HS-5 (cell line): ENCODE data around the gene APBA2.

ENCODE experiments used
- DNase-seq: peaks from one replicate; pipeline ENCODE4 v3.0.0-alpha.2; 2012; ENCODE audit warnings: low read depth

APBA2 gene

DNA sequence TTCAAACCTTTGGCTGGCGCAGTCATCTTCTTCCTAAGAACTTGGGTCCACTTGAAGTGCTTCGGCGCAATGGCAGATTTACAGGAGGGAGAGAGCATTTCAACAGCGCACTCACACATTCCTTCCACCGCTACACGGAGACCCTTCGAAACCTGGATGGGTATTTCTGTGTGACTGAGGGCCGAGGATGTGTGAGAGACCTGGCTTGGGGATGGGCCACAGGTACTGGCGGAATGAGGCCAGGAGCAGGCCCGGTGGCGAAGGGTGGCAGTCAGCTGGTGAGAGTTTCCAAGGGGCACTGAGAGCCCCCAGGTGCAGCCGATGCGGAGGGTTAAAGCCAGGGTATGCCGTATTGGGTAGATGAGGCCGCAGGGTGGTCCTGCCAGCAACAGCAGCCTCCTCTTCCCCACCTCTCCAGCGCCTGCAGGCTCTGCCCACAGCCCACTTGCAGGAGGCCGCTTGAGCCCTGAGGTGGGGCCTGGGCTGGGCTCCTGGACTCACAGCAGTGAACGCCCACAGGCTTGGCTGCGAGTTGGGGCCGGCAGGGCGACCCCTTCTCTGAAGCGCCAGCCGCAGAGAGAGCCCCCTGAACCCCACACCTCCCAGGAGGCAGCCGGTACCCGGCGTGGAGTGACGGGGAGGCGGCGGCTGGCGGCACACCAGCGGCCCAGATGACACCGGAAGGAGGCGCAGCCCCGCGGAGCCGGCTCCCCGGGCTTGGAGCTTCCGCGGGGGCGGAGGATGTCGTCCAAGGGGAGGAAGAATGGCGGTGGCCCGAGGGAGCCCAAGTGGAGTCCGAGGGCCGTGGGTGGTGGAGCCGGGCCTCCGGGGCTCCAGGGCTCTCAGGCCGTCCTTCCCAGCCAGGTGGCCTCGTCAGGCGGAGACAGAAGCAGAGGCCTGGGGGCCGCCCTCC, 217.4 kb downstream of the APBA2 start:
- no peak for DNase-seq

DNA sequence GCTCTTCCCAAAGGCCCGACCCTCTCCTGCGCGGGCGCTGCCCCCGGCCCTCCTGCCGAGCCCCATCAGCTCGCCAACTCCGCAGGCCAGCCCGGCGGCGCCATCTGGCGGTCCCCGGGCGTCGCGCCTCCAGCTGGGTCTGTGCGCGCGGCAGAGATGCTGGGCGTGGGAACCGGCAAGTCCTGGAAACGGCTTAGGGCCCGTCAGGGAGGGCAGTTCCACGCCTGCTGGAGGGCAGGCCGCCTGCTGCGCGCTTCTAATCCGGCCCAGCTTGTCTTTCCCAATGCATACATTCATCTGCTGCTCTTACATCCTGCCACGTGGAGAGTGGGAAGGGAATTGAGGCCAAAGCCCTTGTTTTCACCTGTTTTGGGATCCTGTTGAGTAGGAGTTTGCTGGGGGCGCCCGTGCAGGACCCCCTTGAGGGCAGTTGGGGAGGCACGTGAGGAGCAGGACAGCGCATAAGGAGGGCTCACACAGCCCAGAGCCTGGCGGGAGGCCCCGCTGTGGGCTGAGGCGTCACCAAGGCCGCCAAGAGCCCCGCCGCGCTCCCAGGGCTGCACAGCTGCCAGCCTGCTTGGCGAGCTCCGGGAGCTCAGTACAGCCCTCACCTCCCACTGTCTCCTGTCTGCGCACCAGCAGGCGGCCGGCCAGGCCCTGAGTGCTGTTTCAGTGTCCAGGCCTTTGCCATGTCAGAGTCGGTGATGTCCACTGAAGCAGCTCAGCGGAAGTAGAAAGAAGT, 218.2 kb downstream of the APBA2 start:
- no peak for DNase-seq

DNA sequence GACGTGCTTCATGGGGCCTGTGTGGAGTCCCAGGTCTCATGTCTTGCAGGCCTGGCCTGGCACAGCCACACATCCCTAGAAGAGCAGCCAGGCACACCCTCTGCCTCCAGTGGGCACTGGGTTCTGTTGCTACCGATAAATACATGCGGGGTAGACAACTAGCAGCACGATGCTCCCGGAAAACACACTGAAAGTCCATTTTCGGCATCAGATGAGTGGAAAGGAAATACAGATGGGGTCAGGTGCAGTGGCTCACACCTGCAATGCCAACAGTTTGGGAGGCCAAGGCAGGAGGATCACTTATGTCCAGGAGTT, 218.7 kb downstream of the APBA2 start:
- DNase-seq = no peak

DNA sequence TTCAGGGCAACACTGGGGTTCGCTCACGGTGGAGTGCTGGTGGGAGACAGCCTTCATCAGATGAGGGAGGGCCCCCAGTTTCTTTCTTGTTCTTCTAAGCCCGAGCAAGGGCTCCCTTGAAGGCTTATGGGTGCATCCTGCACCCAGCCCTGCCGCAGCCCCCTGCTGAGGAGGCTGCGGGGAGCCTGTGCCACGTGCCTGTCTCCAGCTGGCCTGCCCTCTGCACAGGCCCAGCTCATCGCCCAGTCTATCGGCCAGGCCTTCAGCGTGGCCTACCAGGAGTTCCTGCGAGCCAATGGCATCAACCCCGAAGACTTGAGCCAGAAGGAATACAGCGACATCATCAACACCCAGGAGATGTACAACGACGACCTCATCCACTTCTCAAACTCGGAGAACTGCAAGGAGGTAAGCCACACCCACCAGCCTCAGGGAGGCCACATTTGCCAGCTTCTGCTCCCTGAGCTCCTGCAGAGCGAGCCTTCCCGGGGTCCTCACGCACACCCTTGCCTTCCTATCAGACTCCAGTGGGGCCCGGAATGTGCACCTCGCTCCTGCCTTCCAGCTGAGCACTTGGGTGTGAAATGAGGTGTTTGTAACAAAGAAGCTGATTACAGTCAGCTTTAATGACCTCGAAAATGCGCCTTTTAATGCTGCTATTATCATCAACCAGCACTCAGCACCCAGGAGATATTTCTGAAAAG, 219.5 kb downstream of the APBA2 start:
- DNase-seq = no peak

DNA sequence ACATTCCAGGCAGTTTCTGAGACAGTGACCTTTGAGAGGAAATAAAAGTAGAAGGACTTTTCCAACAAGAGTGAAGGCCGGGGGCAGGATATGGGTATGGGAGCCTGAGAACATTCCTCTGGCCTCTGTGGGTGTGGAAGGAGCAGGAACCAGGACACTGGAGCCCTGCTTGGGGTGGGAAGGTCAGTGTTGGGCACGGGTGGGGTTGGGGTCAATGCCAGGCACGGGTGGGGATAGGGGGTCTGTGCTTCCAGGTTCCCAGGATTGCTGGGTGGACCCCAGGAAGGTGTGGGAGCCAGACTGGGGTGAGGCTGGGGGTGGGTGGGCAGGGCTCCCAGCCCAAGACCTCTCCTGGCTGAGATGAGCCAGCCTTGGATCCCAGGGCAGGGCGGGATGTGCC, 220.3 kb downstream of the APBA2 start:
- DNase-seq = no peak

DNA sequence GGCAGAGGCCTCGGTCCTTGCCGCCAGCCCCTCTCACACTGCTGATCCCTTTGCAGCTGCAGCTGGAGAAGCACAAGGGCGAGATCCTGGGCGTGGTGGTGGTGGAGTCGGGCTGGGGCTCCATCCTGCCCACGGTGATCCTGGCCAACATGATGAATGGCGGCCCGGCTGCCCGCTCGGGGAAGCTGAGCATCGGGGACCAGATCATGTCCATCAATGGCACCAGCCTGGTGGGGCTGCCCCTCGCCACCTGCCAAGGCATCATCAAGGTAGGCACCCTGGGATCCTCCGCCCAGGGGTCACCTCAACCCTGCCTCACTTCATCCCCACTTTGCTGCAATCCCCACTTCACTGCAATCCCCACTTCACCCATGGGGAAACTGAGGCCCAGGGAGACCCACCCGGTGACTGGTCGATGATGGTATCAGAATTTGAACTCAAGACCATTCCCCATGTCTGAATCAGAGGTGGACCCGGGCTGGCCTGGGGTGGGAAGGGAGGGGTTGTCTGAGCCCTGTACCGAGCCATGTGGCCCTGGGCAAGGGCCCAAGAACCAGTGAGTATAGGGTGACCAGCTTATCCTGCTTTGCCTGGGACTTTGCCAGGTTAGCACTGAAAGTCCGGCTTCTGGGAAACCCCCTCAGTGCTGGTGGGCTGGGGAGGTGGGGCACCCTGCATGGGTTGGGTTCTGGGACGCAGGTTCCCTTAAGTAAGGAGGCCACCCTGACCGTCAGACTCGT, 220.9 kb downstream of the APBA2 start:
- DNase-seq = no peak

DNA sequence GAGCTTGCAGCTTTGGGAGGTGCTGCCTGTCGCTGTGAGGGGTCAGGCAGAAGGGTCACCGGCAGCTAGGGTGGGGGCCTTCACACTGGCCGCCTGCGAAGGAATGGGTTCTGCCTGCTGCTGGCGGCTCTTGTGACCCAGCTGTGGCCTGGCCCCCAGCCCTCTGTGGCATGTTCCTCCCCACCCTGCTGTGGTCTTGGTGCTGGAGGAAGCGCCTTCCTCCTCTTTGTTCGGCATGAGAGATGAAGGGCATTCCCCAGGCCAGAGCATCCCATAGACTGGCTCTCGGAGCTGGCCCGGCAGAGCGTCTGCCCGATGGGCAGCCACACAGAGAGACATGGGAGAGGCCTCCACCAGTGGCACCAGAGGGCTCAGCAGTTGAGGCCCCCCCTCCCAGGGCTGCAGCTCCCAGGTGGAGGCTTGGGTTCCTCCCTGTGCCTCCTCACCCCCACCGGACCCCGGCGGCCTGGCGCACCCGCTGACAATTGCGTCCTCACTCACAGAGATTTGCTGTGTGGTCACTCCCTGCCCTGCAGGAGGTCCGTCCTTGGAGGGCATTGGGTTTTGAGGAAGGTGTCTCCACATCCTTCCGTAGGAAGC, 221.6 kb downstream of the APBA2 start:
- DNase-seq = no peak

DNA sequence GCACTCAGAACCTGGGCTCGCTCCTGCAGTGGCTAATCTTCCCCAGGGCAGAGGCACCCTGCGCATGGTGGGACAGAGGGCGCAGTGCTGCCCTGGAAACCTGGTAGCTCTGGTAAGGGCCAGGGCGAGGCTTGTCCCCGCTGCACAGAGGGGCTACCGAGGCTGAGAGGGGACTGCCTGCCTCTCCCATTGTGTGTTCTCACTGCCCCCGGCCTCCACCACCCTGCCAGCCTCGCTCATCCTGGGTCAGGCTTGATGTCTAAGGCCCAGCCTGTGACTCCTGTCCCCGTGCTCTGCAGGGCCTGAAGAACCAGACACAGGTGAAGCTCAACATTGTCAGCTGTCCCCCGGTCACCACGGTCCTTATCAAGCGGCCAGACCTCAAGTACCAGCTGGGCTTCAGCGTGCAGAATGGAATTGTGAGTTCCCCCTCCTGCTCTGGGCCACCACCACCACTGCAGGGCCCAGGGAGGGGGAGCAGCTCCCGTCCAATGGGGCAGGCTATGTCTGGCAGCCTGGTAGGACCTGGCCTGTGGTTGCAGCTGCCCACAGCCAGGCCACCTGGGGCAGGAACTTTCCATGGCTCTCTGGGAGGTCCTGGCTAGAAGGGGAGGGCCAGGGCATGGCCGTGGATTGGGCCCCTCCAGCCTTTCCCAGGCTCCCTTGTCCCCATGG, 222.3 kb downstream of the APBA2 start:
- no peak for DNase-seq

DNA sequence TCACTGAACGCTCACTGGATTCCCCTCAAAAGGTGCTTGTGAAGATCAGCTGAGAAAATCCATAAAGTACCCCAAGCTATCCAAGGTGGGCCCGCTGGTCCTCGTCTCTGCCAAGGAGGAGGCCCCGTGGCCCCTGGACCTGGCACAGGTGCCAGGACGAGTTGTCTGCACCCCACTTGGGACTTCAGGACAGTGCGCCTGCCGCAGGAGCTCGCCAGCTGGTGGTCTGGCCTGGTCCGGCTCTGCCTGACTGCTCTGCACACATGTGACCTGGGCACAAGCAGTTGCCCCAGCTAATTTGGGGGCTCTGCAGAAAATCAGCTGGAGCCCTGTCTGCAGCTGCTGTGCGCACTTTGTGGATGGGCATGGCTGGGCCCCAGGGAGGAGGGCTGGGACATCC, 224.0 kb downstream of the APBA2 start:
- no peak for DNase-seq

DNA sequence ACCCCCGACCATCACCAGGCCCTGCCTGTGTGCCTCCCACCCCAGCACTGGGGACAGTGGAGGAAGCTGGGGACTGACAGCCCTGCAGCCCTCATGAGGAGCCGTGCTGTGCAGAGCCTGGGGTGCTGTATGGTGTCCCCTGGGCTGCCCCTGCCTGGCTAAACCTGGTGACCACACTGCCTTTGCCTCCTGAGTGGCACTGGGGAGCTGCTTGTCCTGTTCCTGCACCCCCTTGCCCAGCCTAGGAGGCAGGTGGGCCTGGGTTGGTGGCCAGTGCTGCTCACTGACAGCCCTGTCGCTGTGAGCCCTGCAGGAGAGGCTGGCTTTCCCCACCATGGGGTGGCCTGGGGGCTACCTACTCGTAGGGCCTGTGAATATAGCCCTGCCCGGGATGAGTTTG, 224.4 kb downstream of the APBA2 start:
- no peak for DNase-seq

DNA sequence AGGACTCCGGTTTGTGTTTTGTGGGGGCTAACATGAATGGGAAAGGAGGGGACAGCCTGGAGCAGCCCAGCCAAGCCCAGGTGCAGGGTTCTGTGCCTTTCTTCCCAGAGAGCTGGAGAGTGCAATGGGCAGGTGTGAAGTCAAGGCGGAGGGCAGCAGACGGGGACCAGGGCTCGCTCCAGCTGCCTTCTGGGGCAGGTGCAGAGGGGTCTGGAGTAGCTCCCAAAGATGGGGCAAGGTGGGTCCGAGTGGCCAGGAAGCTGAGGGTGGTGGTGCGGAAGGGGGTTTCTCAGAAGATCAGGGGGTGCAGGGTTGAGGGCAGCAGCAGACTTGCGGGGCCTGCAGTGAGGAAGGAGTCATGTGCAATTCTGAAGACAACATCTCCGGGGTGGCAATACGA, 225.0 kb downstream of the APBA2 start:
- no peak for DNase-seq

DNA sequence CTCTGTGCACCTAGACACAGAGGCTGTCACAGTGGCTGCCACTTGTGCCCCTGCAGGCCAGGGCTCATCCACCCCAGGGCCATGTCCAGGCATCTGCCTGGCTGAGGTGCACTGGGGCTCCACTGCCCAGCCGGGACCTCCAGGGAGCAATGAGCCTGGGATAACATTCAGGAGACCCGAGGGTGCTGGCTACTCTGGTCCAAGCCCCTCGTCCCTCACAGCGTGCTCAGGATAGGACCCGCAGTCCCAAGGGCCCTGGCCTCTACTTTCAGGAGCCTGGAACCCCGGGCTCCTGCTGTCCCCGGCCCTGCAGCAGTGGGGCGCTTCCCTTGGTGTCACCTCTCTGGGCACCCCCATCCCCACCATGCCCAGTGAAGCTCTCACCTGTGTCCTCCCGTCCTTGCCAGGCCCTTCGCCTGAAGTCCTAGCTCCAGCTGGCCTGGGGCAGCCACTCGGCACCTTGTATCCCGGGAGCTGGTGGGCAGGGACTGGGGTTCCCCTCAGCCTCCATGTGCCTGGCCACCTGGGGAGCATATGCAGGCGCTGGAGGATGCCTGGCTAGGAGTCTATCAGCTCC, 226.0 kb downstream of the APBA2 start:
- no peak for DNase-seq

DNA sequence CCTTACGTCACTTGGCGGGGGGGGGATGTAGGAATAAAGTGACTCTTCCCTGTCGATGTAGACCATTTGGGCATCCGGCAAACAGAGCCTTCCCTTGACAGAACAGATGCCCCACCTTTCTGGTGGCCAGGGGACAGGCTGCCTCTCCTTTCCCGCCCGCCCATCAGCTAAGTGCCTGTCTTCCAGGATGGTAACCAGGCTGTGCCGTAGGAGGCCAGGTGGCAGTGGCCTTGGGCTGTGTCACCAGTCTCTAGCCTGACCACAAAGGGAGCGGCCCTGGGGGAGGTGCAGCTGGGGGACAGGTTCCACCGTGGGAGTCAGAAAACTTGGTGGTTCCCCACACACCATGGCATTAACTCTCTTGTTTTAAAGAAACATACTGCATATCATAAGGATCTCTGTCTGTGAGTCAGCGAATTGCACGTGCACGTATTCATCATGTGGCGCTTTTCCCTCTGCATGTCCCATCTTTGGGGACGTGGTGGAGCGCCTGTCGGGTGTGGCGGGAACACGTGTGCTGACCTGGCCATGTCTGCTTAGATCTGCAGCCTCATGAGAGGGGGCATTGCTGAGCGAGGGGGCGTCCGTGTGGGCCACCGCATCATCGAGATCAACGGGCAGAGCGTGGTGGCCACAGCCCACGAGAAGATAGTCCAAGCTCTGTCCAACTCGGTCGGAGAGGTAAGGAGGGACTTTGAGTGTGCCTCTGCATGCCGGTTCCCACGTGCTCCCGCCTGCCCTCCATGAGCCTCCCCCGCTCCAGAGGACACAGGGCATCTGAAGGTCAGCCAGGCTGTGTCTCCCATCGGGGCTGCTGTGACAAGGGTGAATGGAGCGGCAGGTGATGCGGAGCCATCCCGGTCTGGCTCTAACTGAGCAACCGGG, 227.8 kb downstream of the APBA2 start:
- DNase-seq = no peak

DNA sequence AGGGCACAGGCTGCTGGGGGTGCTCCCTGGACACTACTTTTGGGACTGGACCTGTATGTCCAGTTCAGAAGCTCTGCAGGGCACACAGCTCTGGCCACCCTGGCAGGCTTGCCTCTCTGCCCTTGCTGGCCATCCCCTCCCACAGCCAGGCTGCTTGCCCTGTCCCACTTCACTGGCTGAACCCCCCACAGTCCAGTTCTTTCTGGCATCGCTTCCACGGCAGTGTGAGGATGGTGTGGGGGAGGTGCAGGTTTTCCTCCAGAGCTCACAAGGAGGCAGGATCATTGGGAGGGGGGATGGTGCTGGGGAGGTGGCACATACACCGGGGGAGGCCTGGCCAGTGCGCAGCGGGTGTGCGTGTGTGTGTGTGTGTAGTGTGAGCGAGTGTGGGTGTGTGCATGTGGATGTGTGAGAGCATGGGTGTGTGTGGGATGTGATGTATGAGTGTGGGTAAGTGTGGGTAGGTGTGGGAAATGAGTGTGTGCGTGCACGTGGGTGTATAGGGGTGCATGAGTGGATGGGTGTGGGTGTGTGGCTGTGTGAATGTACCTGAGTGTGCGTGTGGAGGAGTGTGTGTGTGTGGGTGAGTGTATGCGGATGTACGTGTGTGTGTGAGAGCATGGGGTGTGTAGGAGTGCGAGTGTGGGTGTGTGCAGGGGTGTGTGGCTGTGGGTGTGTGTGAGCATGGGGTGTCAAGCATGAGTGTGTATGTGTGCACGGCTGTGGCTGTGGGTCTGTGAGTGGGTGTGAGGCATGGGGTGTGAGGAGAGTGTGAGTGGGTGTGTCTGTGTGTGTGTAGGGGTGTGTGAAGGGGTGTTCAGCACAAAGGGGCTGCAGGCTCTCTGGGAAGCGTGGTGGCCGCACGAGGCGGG, 228.7 kb downstream of the APBA2 start:
- no peak for DNase-seq

DNA sequence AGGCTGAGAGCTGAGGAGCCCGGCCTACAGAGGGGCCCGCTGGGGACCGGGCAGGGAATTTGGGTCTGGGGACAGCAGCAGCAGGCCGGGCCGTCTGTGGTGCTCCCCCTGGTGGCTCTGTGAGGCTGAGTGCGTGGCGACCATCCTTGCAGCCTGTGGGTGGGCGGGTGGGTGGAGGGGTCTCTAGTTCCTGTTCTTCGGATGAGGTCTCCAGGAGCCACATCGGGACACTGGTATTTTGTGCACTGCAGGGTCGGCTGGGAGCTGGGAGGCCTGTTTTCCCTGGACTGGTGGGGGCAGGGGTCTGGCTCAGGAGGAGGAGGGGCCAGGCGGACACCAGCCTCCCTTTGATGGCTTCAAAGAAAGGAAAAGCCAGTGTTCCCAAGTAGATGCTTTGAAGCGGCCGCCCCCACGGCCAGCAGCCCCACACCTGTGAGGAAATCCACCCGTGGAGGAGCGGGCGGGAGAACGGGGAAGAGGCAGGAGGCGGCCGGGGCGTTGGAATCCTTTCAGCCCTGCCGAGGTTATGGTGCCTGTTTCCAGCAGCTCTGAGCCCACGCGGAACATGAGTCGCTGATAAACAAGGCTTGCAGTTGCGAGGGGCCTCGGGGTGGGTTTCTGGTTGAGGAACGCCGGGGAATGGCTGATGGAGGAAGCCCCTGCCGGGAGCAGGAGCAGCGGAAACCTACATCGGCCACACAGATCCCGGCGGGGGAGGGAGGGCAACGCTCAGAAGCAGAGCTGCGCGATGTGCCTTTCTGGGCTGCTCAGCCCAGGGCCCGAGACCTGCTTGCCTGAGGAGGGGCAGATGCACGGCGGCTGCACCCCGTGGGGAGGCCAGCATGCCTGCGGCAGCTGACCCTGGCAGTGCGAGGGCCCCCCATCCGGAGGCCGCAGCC, 229.6 kb downstream of the APBA2 start:
- no peak for DNase-seq

DNA sequence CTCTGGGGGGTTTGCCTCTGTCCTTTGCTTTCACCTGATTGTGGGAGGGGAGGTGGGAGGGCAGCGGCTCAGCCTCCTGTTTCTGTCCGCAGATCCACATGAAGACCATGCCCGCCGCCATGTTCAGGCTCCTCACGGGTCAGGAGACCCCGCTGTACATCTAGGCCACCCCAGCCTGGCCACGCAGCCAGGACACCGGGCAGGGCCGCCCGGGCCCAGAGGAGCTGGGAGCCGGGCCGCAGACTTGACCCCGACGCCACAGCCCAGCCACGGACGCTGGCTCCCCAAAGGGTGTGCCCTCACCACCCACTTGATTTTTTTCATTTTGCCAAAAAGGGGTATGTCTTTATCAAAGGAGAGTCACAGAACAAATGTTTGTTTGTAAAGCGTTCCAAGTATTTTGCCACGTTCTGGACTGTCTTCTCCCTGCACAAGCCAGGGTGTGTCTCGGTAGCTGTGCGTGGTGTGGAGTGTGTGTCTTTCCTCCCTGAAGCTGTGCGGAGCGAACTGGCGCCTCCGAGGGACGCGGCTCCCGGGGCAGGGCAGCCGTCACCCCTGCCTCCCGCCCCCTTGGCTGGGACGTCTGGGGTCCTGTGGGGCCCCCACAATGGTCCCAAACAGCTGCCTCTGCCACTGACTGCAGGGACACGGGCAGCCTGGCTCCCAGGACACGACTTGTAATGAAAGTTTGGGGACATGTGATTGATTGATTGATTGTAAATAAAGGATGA, 231.4 kb downstream of the APBA2 start:
- no peak for DNase-seq

DNA sequence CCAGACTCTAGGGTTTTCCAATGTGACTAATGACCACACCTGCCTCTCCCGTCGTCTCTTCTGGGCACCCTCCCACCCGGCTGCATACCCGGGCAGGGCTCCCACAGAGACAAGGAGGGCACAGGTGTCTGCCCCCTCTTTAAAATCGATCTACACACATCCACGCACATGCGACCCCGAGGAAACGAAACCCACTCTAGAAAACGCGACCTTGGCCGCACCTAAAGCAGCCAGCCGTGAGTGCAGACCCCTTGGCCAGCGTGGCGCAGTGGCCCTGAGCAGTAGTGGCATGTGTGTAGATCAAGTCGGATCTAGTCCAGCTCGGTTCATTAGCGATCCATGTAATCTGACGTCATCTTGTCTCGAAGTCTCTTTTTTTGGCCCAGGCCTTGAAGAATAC, 232.0 kb downstream of the APBA2 start:
- DNase-seq = no peak
